ENCODE results near the gene RMDN2.

GRCh38 chr2:37894047-37894446 lies 31.0 kb upstream of the RMDN2 start:
- no peak for TF ChIP-seq CTCF (IDR thresholded peaks at IDR 0.05; ENCODE audit: borderline replicate concordance, extremely low read depth, low read length, poor library complexity, severe bottlenecking)
- no peak for TF ChIP-seq EZH2 (IDR thresholded peaks at IDR 0.05; ENCODE audit: borderline replicate concordance, low read depth, low read length, severe bottlenecking)
